KMS-11 (cell line): ENCODE results near the gene RALGAPA2.

Source experiments
- H2AFZ ChIP-seq: fragments of 200-600 bp; sonication (generic); 2 replicates; pipeline ENCODE4 v1.6.1; 2016; ENCODE audit warnings: antibody characterized with exemption, mixed run types, low read depth
- H3K27ac ChIP-seq: fragments of 200-600 bp; sonication (generic); 2 replicates; pipeline ENCODE4 v1.6.1; 2016; ENCODE audit warnings: mild to moderate bottlenecking, mixed run types
- H3K27me3 ChIP-seq: fragments of 200-600 bp; sonication (generic); 2 replicates; pipeline ENCODE4 v1.6.1; 2017; ENCODE audit warnings: mild to moderate bottlenecking, low read depth, mixed run types, moderate library complexity; ENCODE audit not compliant: insufficient read depth
- H3K36me3 ChIP-seq: fragments of 200-600 bp; sonication (generic); 2 replicates; pipeline ENCODE4 v1.6.1; 2017; ENCODE audit warnings: mild to moderate bottlenecking, mixed run types; ENCODE audit not compliant: insufficient read depth
- H3K4me1 ChIP-seq: fragments of 200-600 bp; sonication (generic); 2 replicates; pipeline ENCODE4 v1.6.1; 2016; ENCODE audit warnings: mild to moderate bottlenecking, low read depth, mixed run types; ENCODE audit not compliant: poor library complexity, severe bottlenecking
- H3K4me2 ChIP-seq: fragments of 200-600 bp; sonication (generic); 2 replicates; pipeline ENCODE4 v1.7.0; 2016; ENCODE audit warnings: mild to moderate bottlenecking, mixed run types
- H3K4me3 ChIP-seq: fragments of 200-600 bp; sonication (generic); IDR thresholded peaks from 2 replicates; pipeline ENCODE4 v1.6.1; 2017; ENCODE audit warnings: low read depth, low read length, mixed read lengths; ENCODE audit not compliant: insufficient read depth
- H3K79me2 ChIP-seq: fragments of 200-600 bp; sonication (generic); 2 replicates; pipeline ENCODE4 v1.6.1; 2016; ENCODE audit warnings: low read depth, mixed run types; ENCODE audit not compliant: insufficient read depth
- H3K9ac ChIP-seq: fragments of 200-600 bp; sonication (generic); 2 replicates; pipeline ENCODE4 v1.6.1; 2016; ENCODE audit warnings: mild to moderate bottlenecking, mixed run types
- H4K20me1 ChIP-seq: fragments of 200-600 bp; sonication (generic); 2 replicates; pipeline ENCODE4 v1.6.1; 2016; ENCODE audit warnings: mild to moderate bottlenecking, mixed run types; ENCODE audit not compliant: insufficient read depth
- TF ChIP-seq, protein P1 (sequence below): fragments of 200-600 bp; sonication (generic); conservative IDR thresholded peaks from 2 replicates; pipeline ENCODE4 v1.6.1; 2017; ENCODE audit warnings: low read depth, mild to moderate bottlenecking, antibody characterized with exemption, low read length, moderate library complexity, mixed read lengths

The RALGAPA2 gene

DNA sequence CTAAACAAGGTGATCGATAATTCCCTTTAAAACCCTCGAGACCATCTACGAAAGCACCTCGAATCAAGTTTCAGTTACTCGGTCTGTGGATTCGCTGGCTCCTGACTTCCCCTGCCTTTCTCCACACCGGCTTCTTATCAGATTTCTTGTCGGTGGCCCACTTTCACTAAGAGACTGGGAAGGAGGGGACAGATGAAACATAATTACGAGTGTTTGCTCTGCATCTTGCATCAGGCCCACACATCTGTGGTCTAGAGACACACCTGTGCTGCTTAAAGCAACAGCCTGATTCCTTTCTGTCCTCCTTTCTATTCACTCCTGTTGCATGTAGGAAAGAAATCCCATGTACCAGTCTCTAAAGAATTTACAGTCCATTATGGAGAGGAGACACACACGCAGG is 306.8 kb downstream of the RALGAPA2 start:
- H3K27ac ChIP-seq = no peak overlapping the region
- no peaks in the 10 kb centered on the region for H3K79me2 ChIP-seq
- no peak overlapping the region for H2AFZ ChIP-seq
- no peak overlapping the region for H3K9ac ChIP-seq
- no peak overlapping the region for H3K4me2 ChIP-seq
- no peaks in the 10 kb centered on the region for H4K20me1 ChIP-seq
- no peaks in the 10 kb centered on the region for H3K27me3 ChIP-seq
- H3K4me3 ChIP-seq = no peak overlapping the region
- TF ChIP-seq, protein P1, sequence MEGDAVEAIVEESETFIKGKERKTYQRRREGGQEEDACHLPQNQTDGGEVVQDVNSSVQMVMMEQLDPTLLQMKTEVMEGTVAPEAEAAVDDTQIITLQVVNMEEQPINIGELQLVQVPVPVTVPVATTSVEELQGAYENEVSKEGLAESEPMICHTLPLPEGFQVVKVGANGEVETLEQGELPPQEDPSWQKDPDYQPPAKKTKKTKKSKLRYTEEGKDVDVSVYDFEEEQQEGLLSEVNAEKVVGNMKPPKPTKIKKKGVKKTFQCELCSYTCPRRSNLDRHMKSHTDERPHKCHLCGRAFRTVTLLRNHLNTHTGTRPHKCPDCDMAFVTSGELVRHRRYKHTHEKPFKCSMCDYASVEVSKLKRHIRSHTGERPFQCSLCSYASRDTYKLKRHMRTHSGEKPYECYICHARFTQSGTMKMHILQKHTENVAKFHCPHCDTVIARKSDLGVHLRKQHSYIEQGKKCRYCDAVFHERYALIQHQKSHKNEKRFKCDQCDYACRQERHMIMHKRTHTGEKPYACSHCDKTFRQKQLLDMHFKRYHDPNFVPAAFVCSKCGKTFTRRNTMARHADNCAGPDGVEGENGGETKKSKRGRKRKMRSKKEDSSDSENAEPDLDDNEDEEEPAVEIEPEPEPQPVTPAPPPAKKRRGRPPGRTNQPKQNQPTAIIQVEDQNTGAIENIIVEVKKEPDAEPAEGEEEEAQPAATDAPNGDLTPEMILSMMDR = no peak
- H3K36me3 ChIP-seq = no peaks in the 10 kb centered on the region
- no peaks in the 10 kb centered on the region for H3K4me1 ChIP-seq

GRCh38 chr20:20404633-20405032 is 307.8 kb downstream of the RALGAPA2 start:
- no peak overlapping the region for H3K27ac ChIP-seq
- no peak overlapping the region for H3K4me2 ChIP-seq
- H4K20me1 ChIP-seq = no peaks in the 10 kb centered on the region
- no peaks in the 10 kb centered on the region for H3K79me2 ChIP-seq
- H3K36me3 ChIP-seq = no peaks in the 10 kb centered on the region
- H2AFZ ChIP-seq = no peak overlapping the region
- TF ChIP-seq, protein P1 = no peak
- no peaks in the 10 kb centered on the region for H3K27me3 ChIP-seq
- no peak overlapping the region for H3K9ac ChIP-seq
- H3K4me1 ChIP-seq = no peaks in the 10 kb centered on the region
- H3K4me3 ChIP-seq = no peak overlapping the region

DNA sequence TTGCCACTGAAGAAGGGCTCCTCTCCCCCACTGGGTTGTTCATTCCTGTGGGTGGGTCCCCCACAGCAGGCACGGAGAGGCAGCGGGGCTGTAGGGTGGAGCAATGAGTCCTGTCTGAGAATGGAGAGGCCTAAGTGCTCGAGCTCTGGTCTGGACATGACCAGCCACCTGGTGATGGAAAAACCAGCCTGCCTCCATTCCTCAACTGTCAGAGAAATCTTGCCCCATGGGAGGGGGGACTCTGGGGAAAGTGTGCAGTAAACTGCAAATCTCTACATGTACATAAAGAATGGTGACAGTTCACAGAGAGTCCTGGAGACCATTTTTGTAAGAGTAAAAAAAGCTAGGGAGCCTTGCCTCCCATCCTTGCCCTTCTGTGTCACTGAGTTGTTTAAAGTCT is 310.5 kb downstream of the RALGAPA2 start:
- no peaks in the 10 kb centered on the region for H3K27me3 ChIP-seq
- no peaks in the 10 kb centered on the region for H3K4me1 ChIP-seq
- no peaks in the 10 kb centered on the region for H3K36me3 ChIP-seq
- no peak overlapping the region for H3K4me3 ChIP-seq
- H3K4me2 ChIP-seq = no peak overlapping the region
- TF ChIP-seq, protein P1 = no peak
- H4K20me1 ChIP-seq = no peaks in the 10 kb centered on the region
- H3K27ac ChIP-seq = no peak overlapping the region
- no peaks in the 10 kb centered on the region for H3K79me2 ChIP-seq
- no peak overlapping the region for H3K9ac ChIP-seq
- no peak overlapping the region for H2AFZ ChIP-seq

- no peaks in the 10 kb centered on the region for H4K20me1 ChIP-seq
- H3K9ac ChIP-seq = no peak overlapping the region
- no peaks in the 10 kb centered on the region for H3K36me3 ChIP-seq
- H3K4me3 ChIP-seq = no peak overlapping the region
- TF ChIP-seq, protein P1 = no peak
- H3K4me2 ChIP-seq = no peak overlapping the region
- H2AFZ ChIP-seq = no peak overlapping the region
- H3K4me1 ChIP-seq = no peaks in the 10 kb centered on the region
- H3K27me3 ChIP-seq = no peaks in the 10 kb centered on the region
- H3K79me2 ChIP-seq = no peaks in the 10 kb centered on the region
- H3K27ac ChIP-seq = no peak overlapping the region
These were observed 312.6 kb downstream of the RALGAPA2 start for GRCh38 chr20:20399531-20400500.
